B cell (primary cell): ENCODE data around the gene INTU.
A peak's percentile ranks its signal among the peaks of the same experiment; 100 is the strongest.

Source experiments
- CTCF ChIP-seq: fragments of 200-600 bp; IDR thresholded peaks from one replicate; pipeline ENCODE4 v1.8.0; 2022; ENCODE audit warnings: antibody characterized with exemption, mild to moderate bottlenecking
- EZH2 ChIP-seq: IDR thresholded peaks from 2 replicates; pipeline ENCODE4 v1.6.1; 2012; ENCODE audit warnings: borderline replicate concordance, low read depth, mild to moderate bottlenecking, moderate library complexity, low read length; ENCODE audit not compliant: insufficient read depth, poor library complexity, severe bottlenecking

GRCh38 chr4:127604949-127605709, 27.6 kb upstream of the INTU start:
- TF ChIP-seq CTCF = peak; percentile 60
- no peak for TF ChIP-seq EZH2
